Thoracic aorta (tissue), 2 donors: ENCODE results near the gene FUT9. TPM values are rescaled to one million over a fixed set of nuclear protein-coding genes. Genes with fewer than 3 reads are reported as not detected.
"Not testable (repeated sequence)": the region's sequence is repeated elsewhere in the genome, so short reads cannot be mapped to it uniquely, and the experiment has no call there.

Experiments used
- ATAC-seq: fragments of 150-250 bp; one replicate; pipeline ENCODE4 v1.8.0; 2017; ENCODE audit warnings: low read depth; ENCODE audit not compliant: insufficient number of reproducible peaks, low FRiP score
- DNase-seq: peaks from one replicate; pipeline ENCODE4 v3.0.0-alpha.2; 2020; ENCODE audit warnings: low spot score
- H3K27ac ChIP-seq, 2 donors: fragments of 200-600 bp; sonication (generic); 1 replicate in 1 of 2; 2 replicates in 1 of 2; pipeline ENCODE4 v1.5.1; 2016; ENCODE audit warnings: mild to moderate bottlenecking in 2 of 2, moderate library complexity in 2 of 2
- H3K27me3 ChIP-seq: fragments of 200-600 bp; sonication (generic); replicated peaks from 2 replicates; pipeline ENCODE4 v1.6.0; 2016; ENCODE audit warnings: mild to moderate bottlenecking; ENCODE audit not compliant: insufficient read depth
- H3K36me3 ChIP-seq: fragments of 200-600 bp; sonication (generic); one replicate; pipeline ENCODE4 v1.5.1; 2016
- H3K4me1 ChIP-seq, 2 donors: fragments of 200-600 bp; sonication (generic); 1 replicate in 1 of 2; 2 replicates in 1 of 2; pipeline versions ENCODE4 v1.5.1 to v1.6.0; 2016; ENCODE audit warnings: low read depth in 2 of 2, mild to moderate bottlenecking in 1 of 2; ENCODE audit not compliant: control insufficient read depth in 1 of 2
- H3K4me3 ChIP-seq: fragments of 200-600 bp; sonication (generic); 2 replicates; pipeline ENCODE4 v1.5.1; 2016; ENCODE audit warnings: mild to moderate bottlenecking
- H3K9me3 ChIP-seq: fragments of 200-600 bp; sonication (generic); 2 replicates; pipeline ENCODE4 v1.5.1; 2016
- CTCF ChIP-seq: fragments of 200-600 bp; sonication (generic); IDR thresholded peaks from one replicate; pipeline ENCODE4 v1.5.1; 2019; ENCODE audit warnings: antibody characterized with exemption
- total RNA-seq, 2 donors: library from RNA; depleted of rRNA; stranded (reverse); fragments of >200 nt; gene quantifications; one replicate each; pipeline versions ENCODE4 v1.1.0 to v1.2.3, GENCODE V29; 2016

The FUT9 gene
- total RNA-seq, 2 donors from 2014 or later = not detected

- H3K4me3 ChIP-seq = no peak overlapping the region
- no peaks in the 10 kb centered on the region for H3K4me1 ChIP-seq
- H3K27me3 ChIP-seq = no peaks in the 10 kb centered on the region
- H3K9me3 ChIP-seq = no peaks in the 10 kb centered on the region
- no peaks in the 10 kb centered on the region for H3K36me3 ChIP-seq
- TF ChIP-seq CTCF = no peak
- DNase-seq (no peak), ATAC-seq (no peak)
- H3K27ac ChIP-seq = no peak overlapping the region
Measured at GRCh38 chr6:96257751-96258150, 242.0 kb downstream of the FUT9 start.

- not testable (repeated sequence) for H3K4me1 ChIP-seq, H3K4me3 ChIP-seq, DNase-seq, H3K27me3 ChIP-seq, H3K27ac ChIP-seq, ATAC-seq, H3K36me3 ChIP-seq, H3K9me3 ChIP-seq
Measured at GRCh38 chr6:96260787-96261430, 245.1 kb downstream of the FUT9 start.
